Astrocyte (in vitro differentiated cells and primary cell): ENCODE results near the gene NDUFB6. TPM values are rescaled to one million over a fixed set of nuclear protein-coding genes. Genes with fewer than 3 reads are reported as not detected.
A peak's percentile ranks its signal among the peaks of the same experiment; 100 is the strongest.

Experiments used
- DNase-seq: peaks from one replicate; pipeline ENCODE4 v3.0.0-alpha.2; 2010; ENCODE audit warnings: low read depth
- FAIRE-seq: peaks from 2 replicates; lab custom pipeline; 2011; peaks lifted over from hg19 to GRCh38; lab: Jason Lieb, UNC
- H2AFZ ChIP-seq: 2 replicates; pipeline ENCODE4 v1.6.0; 2012; ENCODE audit warnings: low read depth, low read length, inconsistent platforms
- H3K27ac ChIP-seq: 2 replicates; pipeline ENCODE4 v1.5.1; 2011; ENCODE audit warnings: low read depth, low read length, inconsistent platforms
- H3K27me3 ChIP-seq: 2 replicates; pipeline ENCODE4 v1.6.0; 2011; ENCODE audit warnings: low read length, inconsistent platforms; ENCODE audit not compliant: insufficient read depth
- H3K36me3 ChIP-seq: 2 replicates; pipeline ENCODE4 v1.5.1; 2011; ENCODE audit warnings: low read length, inconsistent platforms; ENCODE audit not compliant: insufficient read depth
- H3K4me1 ChIP-seq: 2 replicates; pipeline ENCODE4 v1.5.1; 2011; ENCODE audit warnings: low read length, inconsistent platforms; ENCODE audit not compliant: insufficient read depth
- H3K4me2 ChIP-seq: 2 replicates; pipeline ENCODE4 v1.6.0; 2012; ENCODE audit warnings: low read length, inconsistent platforms
- H3K4me3 ChIP-seq: 2 replicates; pipeline ENCODE4 v1.5.1; 2011; ENCODE audit warnings: low read depth, mild to moderate bottlenecking, low read length, inconsistent platforms; ENCODE audit not compliant: insufficient read depth
- H3K79me2 ChIP-seq: 2 replicates; pipeline ENCODE4 v1.6.0; 2012; ENCODE audit warnings: mild to moderate bottlenecking, low read length, inconsistent platforms; ENCODE audit not compliant: insufficient read depth
- H3K9ac ChIP-seq: 2 replicates; pipeline ENCODE4 v1.6.0; 2012; ENCODE audit warnings: mild to moderate bottlenecking, low read length, inconsistent platforms
- H3K9me3 ChIP-seq: 2 replicates; pipeline ENCODE4 v1.5.1; 2012; ENCODE audit warnings: low read depth, mild to moderate bottlenecking, low read length, inconsistent platforms; ENCODE audit not compliant: insufficient read depth
- H4K20me1 ChIP-seq: 2 replicates; pipeline ENCODE4 v1.6.0; 2012; ENCODE audit warnings: low read length, inconsistent platforms; ENCODE audit not compliant: insufficient read depth
- H3K27ac Mint-ChIP-seq: one replicate; pipeline ENCODE4 v1.8.0; 2021; ENCODE audit warnings: mild to moderate bottlenecking, mixed read lengths; ENCODE audit not compliant: unreplicated experiment
- H3K27me3 Mint-ChIP-seq: one replicate; pipeline ENCODE4 v1.8.0; 2021; ENCODE audit warnings: low read depth, mixed read lengths; ENCODE audit not compliant: unreplicated experiment
- H3K36me3 Mint-ChIP-seq: one replicate; pipeline ENCODE4 v1.8.0; 2021; ENCODE audit warnings: low read depth, mixed read lengths; ENCODE audit not compliant: unreplicated experiment
- H3K4me1 Mint-ChIP-seq: one replicate; pipeline ENCODE4 v1.8.0; 2021; ENCODE audit warnings: low read depth, mixed read lengths; ENCODE audit not compliant: unreplicated experiment
- H3K4me3 Mint-ChIP-seq: one replicate; pipeline ENCODE4 v1.8.0; 2021; ENCODE audit warnings: mild to moderate bottlenecking, moderate library complexity, mixed read lengths; ENCODE audit not compliant: unreplicated experiment
- H3K9me3 Mint-ChIP-seq: one replicate; pipeline ENCODE4 v1.8.0; 2021; ENCODE audit warnings: mild to moderate bottlenecking, mixed read lengths; ENCODE audit not compliant: unreplicated experiment
- CTCF ChIP-seq: IDR thresholded peaks from 2 replicates; pipeline ENCODE4 v1.5.1; 2011; ENCODE audit warnings: low read depth, mild to moderate bottlenecking, inconsistent platforms, low read length, moderate library complexity; ENCODE audit not compliant: insufficient read depth
- EZH2 ChIP-seq: IDR thresholded peaks from 2 replicates; pipeline ENCODE4 v1.6.1; 2012; ENCODE audit warnings: mild to moderate bottlenecking, low read length, inconsistent platforms; ENCODE audit not compliant: insufficient read depth
- total RNA-seq: library from RNA; stranded (reverse); gene quantifications from 2 replicates; pipeline ENCODE4 v1.2.1, GENCODE V29; 2021

The NDUFB6 gene
- total RNA-seq, 1 donor from 2014 or later: 56.7 TPM

GRCh38 chr9:32596096-32596865 is 23.3 kb upstream of the NDUFB6 start:
- TF ChIP-seq CTCF (no peak), EZH2 (no peak)
- FAIRE-seq: no peak
- H3K27ac ChIP-seq: no peak overlapping the region
- no peak overlapping the region for H3K4me3 Mint-ChIP-seq
- no peak overlapping the region for H3K4me3 ChIP-seq
- no peaks in the 10 kb centered on the region for H3K36me3 ChIP-seq
- H2AFZ ChIP-seq: no peak overlapping the region
- no peaks in the 10 kb centered on the region for H3K4me1 ChIP-seq
- H3K9me3 ChIP-seq: no peaks in the 10 kb centered on the region
- H3K4me1 Mint-ChIP-seq: peaks cover 3% of the 10 kb centered on the region
- H3K4me2 ChIP-seq: no peak overlapping the region
- H3K27me3 Mint-ChIP-seq: no peaks in the 10 kb centered on the region
- peaks cover 9% of the 10 kb centered on the region for H3K9me3 Mint-ChIP-seq
- H3K36me3 Mint-ChIP-seq: no peaks in the 10 kb centered on the region
- no peak for DNase-seq
- no peak overlapping the region for H3K27ac Mint-ChIP-seq
- no peaks in the 10 kb centered on the region for H4K20me1 ChIP-seq
- H3K9ac ChIP-seq: no peak overlapping the region
- no peaks in the 10 kb centered on the region for H3K79me2 ChIP-seq
- no peaks in the 10 kb centered on the region for H3K27me3 ChIP-seq

- no peak overlapping the region for H3K27ac ChIP-seq
- H3K9me3 ChIP-seq: no peaks in the 10 kb centered on the region
- no peak overlapping the region for H3K9ac ChIP-seq
- Mint-ChIP-seq H3K4me3 (no peak overlapping the region), H3K9me3 (peaks cover 5% of the 10 kb centered on the region), H3K36me3 (no peaks in the 10 kb centered on the region), H3K4me1 (peaks cover 30% of the 10 kb centered on the region), H3K27me3 (no peaks in the 10 kb centered on the region), H3K27ac (peak overlapping the region; percentile 15)
- H3K27me3 ChIP-seq: no peaks in the 10 kb centered on the region
- H4K20me1 ChIP-seq: no peaks in the 10 kb centered on the region
- no peaks in the 10 kb centered on the region for H3K36me3 ChIP-seq
- no peak overlapping the region for H2AFZ ChIP-seq
- no peaks in the 10 kb centered on the region for H3K79me2 ChIP-seq
- peak overlapping the region; percentile 12 for H3K4me2 ChIP-seq
- peaks cover 3% of the 10 kb centered on the region for H3K4me1 ChIP-seq
- H3K4me3 ChIP-seq: no peak overlapping the region
- no peak for FAIRE-seq
- TF ChIP-seq CTCF (no peak), EZH2 (no peak)
- peak; percentile 35 for DNase-seq
These were observed 17.9 kb upstream of the NDUFB6 start for GRCh38 chr9:32590898-32591297.

- Histone ChIP-seq H3K4me2 (peak overlapping the region; percentile 12), H3K27me3 (no peaks in the 10 kb centered on the region), H4K20me1 (no peaks in the 10 kb centered on the region), H3K9ac (no peak overlapping the region), H3K79me2 (no peaks in the 10 kb centered on the region), H3K4me1 (peaks cover 3% of the 10 kb centered on the region), H3K36me3 (no peaks in the 10 kb centered on the region), H3K27ac (no peak overlapping the region), H2AFZ (no peak overlapping the region), H3K9me3 (no peaks in the 10 kb centered on the region), H3K4me3 (no peak overlapping the region)
- Mint-ChIP-seq H3K36me3 (no peaks in the 10 kb centered on the region), H3K4me3 (no peak overlapping the region), H3K9me3 (peaks cover 5% of the 10 kb centered on the region), H3K27ac (peak overlapping the region; percentile 35), H3K27me3 (no peaks in the 10 kb centered on the region), H3K4me1 (peaks cover 30% of the 10 kb centered on the region)
- FAIRE-seq (no peak), DNase-seq (peak; percentile 63)
- TF ChIP-seq EZH2 (no peak), CTCF (no peak)
These were observed 17.5 kb upstream of the NDUFB6 start for GRCh38 chr9:32590476-32590875.
